GM21576 (cell line): ENCODE results near the gene GPR12.

Experiments used
- ATAC-seq: cut with Tn5 transposase; IDR thresholded peaks from one replicate; pipeline ENCODE4 v1.9.1; 2021; ENCODE audit warnings: mild to moderate bottlenecking, moderate library complexity; ENCODE audit not compliant: unreplicated experiment

The GPR12 gene

GRCh38 chr13:26759907-26760831, at the start of gene GPR12:
Gene GPR12 (minus strand): TSS chr13:26760786. CDS start chr13:26759827, 959 bp downstream.
- ATAC-seq, result no peak

- ATAC-seq, result no peak
Observed at GRCh38 chr13:26810095-26810494, 49.5 kb upstream of the GPR12 start.

GRCh38 chr13:26806891-26807290, 46.3 kb upstream of the GPR12 start:
- ATAC-seq, result no peak

- ATAC-seq, result no peak
Observed at GRCh38 chr13:26787961-26788360, 27.4 kb upstream of the GPR12 start.

- no peak for ATAC-seq
Observed at GRCh38 chr13:26786651-26787295, 26.2 kb upstream of the GPR12 start.

- no peak for ATAC-seq
Observed at GRCh38 chr13:26785838-26786630, 25.4 kb upstream of the GPR12 start.

GRCh38 chr13:26784704-26785639, 24.4 kb upstream of the GPR12 start:
- ATAC-seq, result no peak

- ATAC-seq, result no peak
Observed at GRCh38 chr13:26780411-26780810, 19.8 kb upstream of the GPR12 start.

GRCh38 chr13:26779321-26779720, 18.7 kb upstream of the GPR12 start:
- ATAC-seq, result no peak

- no peak for ATAC-seq
Observed at GRCh38 chr13:26772531-26772930, 11.9 kb upstream of the GPR12 start.

GRCh38 chr13:26771796-26772195, 11.2 kb upstream of the GPR12 start:
- ATAC-seq, result no peak

- ATAC-seq, result no peak
Observed at GRCh38 chr13:26762745-26763345, 2.3 kb upstream of the GPR12 start.

GRCh38 chr13:26760832-26761582, 421 bp upstream of the GPR12 start:
- no peak for ATAC-seq

- ATAC-seq, result no peak
Observed at GRCh38 chr13:26759249-26759906, 1.2 kb downstream of the GPR12 start.

- ATAC-seq, result no peak
Observed at GRCh38 chr13:26758496-26759157, 2.0 kb downstream of the GPR12 start.

- no peak for ATAC-seq
Observed at GRCh38 chr13:26756961-26757360, 3.6 kb downstream of the GPR12 start.

- no peak for ATAC-seq
Observed at GRCh38 chr13:26752671-26753070, 7.9 kb downstream of the GPR12 start.

GRCh38 chr13:26749905-26750304, 10.7 kb downstream of the GPR12 start:
- ATAC-seq, result no peak
